ENCODE measurements around the gene SF3A1.

Gene SF3A1

GRCh38 chr22:30325065-30325720, 31.5 kb downstream of the SF3A1 start:
- DNase-seq (ENCODE audit: low read depth in 3 of 3, low spot score in 1 of 3): no peak

GRCh38 chr22:30324014-30324730, 32.5 kb downstream of the SF3A1 start:
- DNase-seq (ENCODE audit: low read depth in 3 of 3, low spot score in 1 of 3): no peak

- DNase-seq (ENCODE audit: low read depth in 3 of 3, low spot score in 1 of 3): no peak
Measured at GRCh38 chr22:30323246-30323645, 33.4 kb downstream of the SF3A1 start.

- DNase-seq (ENCODE audit: low read depth in 3 of 3, low spot score in 1 of 3): no peak
Measured at GRCh38 chr22:30321461-30321860, 35.2 kb downstream of the SF3A1 start.

GRCh38 chr22:30320021-30320556, 36.6 kb downstream of the SF3A1 start:
- DNase-seq (ENCODE audit: low read depth in 3 of 3, low spot score in 1 of 3): no peak

GRCh38 chr22:30318799-30319419, 37.8 kb downstream of the SF3A1 start:
- DNase-seq (ENCODE audit: low read depth in 3 of 3, low spot score in 1 of 3): no peak

- DNase-seq (ENCODE audit: low read depth in 3 of 3, low spot score in 1 of 3): no peak
Measured at GRCh38 chr22:30317778-30318177, 38.9 kb downstream of the SF3A1 start.

- DNase-seq (ENCODE audit: low read depth in 3 of 3, low spot score in 1 of 3): no peak
Measured at GRCh38 chr22:30315962-30316576, 40.6 kb downstream of the SF3A1 start.

GRCh38 chr22:30314915-30315314, 41.8 kb downstream of the SF3A1 start:
- no peak for DNase-seq (ENCODE audit: low read depth in 3 of 3, low spot score in 1 of 3)

- no peak for DNase-seq (ENCODE audit: low read depth in 3 of 3, low spot score in 1 of 3)
Measured at GRCh38 chr22:30313527-30314363, 42.9 kb downstream of the SF3A1 start.

- DNase-seq (ENCODE audit: low read depth in 3 of 3, low spot score in 1 of 3): no peak
Measured at GRCh38 chr22:30312053-30312452, 44.6 kb downstream of the SF3A1 start.

- no peak for DNase-seq (ENCODE audit: low read depth in 3 of 3, low spot score in 1 of 3)
Measured at GRCh38 chr22:30310881-30311771, 45.6 kb downstream of the SF3A1 start.

GRCh38 chr22:30309951-30310741, 46.5 kb downstream of the SF3A1 start:
- no peak for DNase-seq (ENCODE audit: low read depth in 3 of 3, low spot score in 1 of 3)

GRCh38 chr22:30308518-30309230, 48.0 kb downstream of the SF3A1 start:
- DNase-seq (ENCODE audit: low read depth in 3 of 3, low spot score in 1 of 3): no peak

GRCh38 chr22:30308093-30308492, 48.6 kb downstream of the SF3A1 start:
- DNase-seq (ENCODE audit: low read depth in 3 of 3, low spot score in 1 of 3): no peak

GRCh38 chr22:30307041-30307574, 49.6 kb downstream of the SF3A1 start:
- no peak for DNase-seq (ENCODE audit: low read depth in 3 of 3, low spot score in 1 of 3)

- DNase-seq (ENCODE audit: low read depth in 3 of 3, low spot score in 1 of 3): no peak
Measured at GRCh38 chr22:30306627-30307011, 50.1 kb downstream of the SF3A1 start.

Measured in stimulated activated CD4-positive, alpha-beta T cell treated with anti-CD3 and anti-CD28 coated beads, TNF-alpha, amount 100 ng/mL, for 1 hour (primary cell).